Mononuclear cell (primary cell): ENCODE results near the gene CCDC85C. TPM values are rescaled to one million over a fixed set of nuclear protein-coding genes. Genes with fewer than 3 reads are reported as not detected.

Experiments used
- H3K27me3 ChIP-seq: 2 replicates; pipeline ENCODE4 v1.6.0; 2011; ENCODE audit warnings: low read length, control low read depth; ENCODE audit not compliant: insufficient read depth
- H3K4me1 ChIP-seq: 2 replicates; pipeline ENCODE4 v1.5.1; 2011; ENCODE audit warnings: mild to moderate bottlenecking, low read length, control low read depth; ENCODE audit not compliant: insufficient read depth
- H3K4me3 ChIP-seq: 2 replicates; pipeline ENCODE4 v1.5.1; 2011; ENCODE audit warnings: mild to moderate bottlenecking, low read length, moderate library complexity
- H3K9me3 ChIP-seq: 2 replicates; pipeline ENCODE4 v1.5.1; 2011; ENCODE audit warnings: low read depth, mild to moderate bottlenecking, control low read depth, low read length
- total RNA-seq: library from RNA; depleted of rRNA; stranded (reverse); fragments of >200 nt; gene quantifications from one replicate; pipeline ENCODE4 v1.2.3, GENCODE V29; 2012

Gene CCDC85C
- total RNA-seq, 1 donor: 2.9 TPM

DNA sequence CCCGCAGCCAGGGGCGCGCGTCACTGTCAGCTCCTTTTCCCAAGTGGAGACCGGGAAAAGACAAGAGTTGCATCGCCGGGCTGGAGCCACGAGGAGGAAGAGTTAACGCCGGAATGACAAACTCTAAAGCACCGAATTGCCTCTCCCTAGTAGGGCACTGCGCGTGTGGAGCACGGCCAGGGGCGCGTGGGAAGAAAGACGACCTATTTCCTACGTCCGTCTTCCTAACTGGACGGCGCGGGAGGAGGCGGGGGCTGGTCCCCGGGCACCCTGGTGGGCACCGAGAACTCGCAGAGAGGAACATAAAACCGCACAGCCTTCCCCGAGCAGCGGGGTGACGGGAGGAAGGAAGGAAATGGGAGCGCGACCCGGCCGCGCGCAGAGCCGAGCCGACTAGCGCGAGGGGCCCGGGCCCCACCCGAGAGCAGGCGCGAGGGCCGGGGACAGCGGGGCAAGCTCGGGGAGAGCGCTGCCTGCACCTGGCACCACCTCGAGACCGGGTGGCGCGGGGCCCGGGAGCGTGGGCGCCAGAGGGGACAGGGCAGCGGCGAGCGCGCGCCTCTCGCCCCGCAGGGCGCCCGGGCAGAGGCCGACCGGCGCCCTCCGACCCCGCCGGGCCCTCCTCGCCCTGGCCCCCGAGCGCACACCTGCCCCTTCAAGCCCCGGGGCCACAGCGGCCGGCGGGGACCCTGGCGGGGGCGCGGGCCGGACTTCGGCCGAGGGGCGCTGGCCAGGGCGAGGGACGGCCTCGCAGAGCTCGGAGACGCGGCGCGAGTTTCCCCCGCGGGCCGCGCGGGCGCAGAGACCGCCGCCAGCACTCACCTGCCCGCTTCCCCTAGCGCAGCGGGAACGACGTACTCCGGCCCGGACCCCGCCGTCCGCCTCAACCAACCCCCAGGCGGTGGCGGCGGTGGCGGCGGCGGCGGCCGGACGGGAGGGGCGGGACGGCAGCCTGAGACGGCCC lies 123.8 kb downstream of the CCDC85C start, which contains the start of gene SETD3:
SETD3 (minus strand) TSS at position 954 of the 964 bp plus-strand sequence. CDS start 15,054 bp downstream, outside the sequence.
- Histone ChIP-seq H3K4me1 (peaks cover 46% of the 10 kb centered on the region), H3K27me3 (no peaks in the 10 kb centered on the region), H3K9me3 (no peaks in the 10 kb centered on the region), H3K4me3 (peak within 1 kb of the TSS; percentile 97)

DNA sequence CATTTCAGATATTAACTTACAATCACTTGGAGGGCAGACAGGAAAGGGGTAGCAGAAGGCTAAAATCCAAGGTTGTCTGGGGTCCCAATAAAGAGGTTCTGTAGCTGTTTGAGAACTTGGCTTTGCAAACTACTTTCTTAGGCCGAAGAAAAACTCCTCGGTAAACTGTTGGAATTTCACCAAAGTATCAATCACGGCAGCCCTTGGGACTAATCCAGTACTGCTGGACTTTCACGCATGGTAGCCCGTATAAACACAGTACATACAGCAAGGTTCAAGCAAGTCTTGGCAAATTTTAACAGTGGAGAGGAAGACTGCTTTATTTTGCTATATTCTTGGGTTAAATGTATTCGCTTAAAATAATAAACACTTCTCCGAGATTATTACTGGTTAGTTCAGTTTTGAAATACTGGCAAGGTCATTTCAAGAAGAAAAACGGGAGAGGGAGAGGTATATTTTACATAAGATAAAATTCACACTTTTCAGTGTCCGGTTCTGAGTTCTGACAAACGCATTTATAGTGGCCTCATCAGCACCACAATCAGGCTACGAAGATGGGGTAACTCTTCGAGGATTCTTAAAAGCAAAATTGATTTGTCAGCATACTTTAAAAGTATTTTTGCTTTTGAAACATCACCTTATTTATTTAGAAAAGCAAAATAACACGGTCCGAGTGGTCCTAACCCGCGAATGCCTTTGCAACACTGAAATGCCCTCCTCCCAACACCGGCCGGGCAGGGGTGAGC lies 124.7 kb downstream of the CCDC85C start:
- H3K4me3 ChIP-seq: peak overlapping the region; percentile 97
- no peaks in the 10 kb centered on the region for H3K9me3 ChIP-seq
- H3K4me1 ChIP-seq: peaks cover 49% of the 10 kb centered on the region
- H3K27me3 ChIP-seq: no peaks in the 10 kb centered on the region

- H3K4me3 ChIP-seq: no peak overlapping the region
- no peaks in the 10 kb centered on the region for H3K9me3 ChIP-seq
- H3K4me1 ChIP-seq: peaks cover 45% of the 10 kb centered on the region
- no peaks in the 10 kb centered on the region for H3K27me3 ChIP-seq
These were observed 125.9 kb downstream of the CCDC85C start for GRCh38 chr14:99478128-99478527.

DNA sequence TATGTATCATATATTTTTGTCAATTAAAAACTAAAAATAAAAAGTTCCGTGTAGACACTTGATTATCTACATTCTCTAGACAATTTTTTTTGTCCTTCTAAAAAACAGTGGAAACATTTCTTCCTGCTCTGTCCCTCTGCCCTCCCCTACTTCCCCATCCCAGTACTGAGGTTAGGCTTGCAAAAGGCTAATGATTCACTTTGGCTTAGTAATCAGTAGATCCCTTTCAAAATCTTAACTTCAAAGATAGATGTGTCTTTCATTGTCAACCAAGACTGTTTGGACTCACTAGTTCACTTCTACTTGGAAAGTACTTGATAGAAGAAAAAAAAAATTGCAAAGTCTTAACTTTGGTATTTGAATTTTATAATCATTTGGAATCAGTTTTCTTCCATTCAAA lies 127.1 kb downstream of the CCDC85C start:
- Histone ChIP-seq H3K4me1 (peaks cover 33% of the 10 kb centered on the region), H3K9me3 (no peaks in the 10 kb centered on the region), H3K4me3 (no peak overlapping the region), H3K27me3 (no peaks in the 10 kb centered on the region)

DNA sequence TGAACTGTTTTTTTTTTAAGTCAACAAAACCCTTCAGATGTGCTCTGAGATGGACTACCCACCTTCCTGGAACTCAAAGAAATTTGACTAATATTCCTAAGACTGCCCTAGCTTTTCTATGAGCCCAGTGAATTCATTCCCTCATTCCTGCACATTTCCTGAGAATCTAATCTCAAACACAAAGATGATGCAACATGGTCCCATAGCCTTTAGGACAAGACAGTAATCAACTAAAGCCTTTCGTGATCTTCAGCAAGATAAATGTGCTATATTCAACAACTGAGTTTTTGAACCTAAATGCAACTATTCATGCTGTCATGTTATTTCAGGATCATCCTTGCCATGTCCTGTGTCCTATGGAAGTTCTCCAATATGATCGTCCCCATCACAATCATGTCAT lies 128.3 kb downstream of the CCDC85C start:
- Histone ChIP-seq H3K27me3 (no peaks in the 10 kb centered on the region), H3K9me3 (no peaks in the 10 kb centered on the region), H3K4me3 (no peak overlapping the region), H3K4me1 (peaks cover 32% of the 10 kb centered on the region)

GRCh38 chr14:99475179-99475578 lies 128.8 kb downstream of the CCDC85C start:
- Histone ChIP-seq H3K4me3 (no peak overlapping the region), H3K4me1 (peaks cover 32% of the 10 kb centered on the region), H3K27me3 (no peaks in the 10 kb centered on the region), H3K9me3 (no peaks in the 10 kb centered on the region)

- Histone ChIP-seq H3K4me1 (peaks cover 21% of the 10 kb centered on the region), H3K9me3 (no peaks in the 10 kb centered on the region), H3K4me3 (no peak overlapping the region), H3K27me3 (no peaks in the 10 kb centered on the region)
These were observed 130.5 kb downstream of the CCDC85C start for GRCh38 chr14:99473458-99473857.

DNA sequence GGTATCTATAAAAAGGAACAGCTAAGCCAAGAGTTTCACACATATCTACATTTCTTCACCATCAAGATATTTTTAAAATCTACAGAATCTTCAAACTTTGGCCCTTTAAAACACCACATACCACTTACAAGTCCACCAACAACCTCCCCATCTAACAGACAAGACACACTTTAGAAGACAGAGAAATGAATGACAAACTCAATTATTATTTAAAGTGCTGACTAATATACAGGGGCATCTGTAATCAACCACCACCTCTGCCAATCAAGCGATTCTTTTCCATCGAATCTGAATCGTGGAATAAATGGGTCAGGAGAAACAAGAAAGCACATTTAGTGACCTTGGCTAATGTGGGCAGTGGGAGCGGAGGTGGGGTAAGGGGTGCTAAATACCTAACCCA lies 131.1 kb downstream of the CCDC85C start:
- Histone ChIP-seq H3K4me3 (no peak overlapping the region), H3K27me3 (no peaks in the 10 kb centered on the region), H3K9me3 (no peaks in the 10 kb centered on the region), H3K4me1 (peaks cover 19% of the 10 kb centered on the region)

DNA sequence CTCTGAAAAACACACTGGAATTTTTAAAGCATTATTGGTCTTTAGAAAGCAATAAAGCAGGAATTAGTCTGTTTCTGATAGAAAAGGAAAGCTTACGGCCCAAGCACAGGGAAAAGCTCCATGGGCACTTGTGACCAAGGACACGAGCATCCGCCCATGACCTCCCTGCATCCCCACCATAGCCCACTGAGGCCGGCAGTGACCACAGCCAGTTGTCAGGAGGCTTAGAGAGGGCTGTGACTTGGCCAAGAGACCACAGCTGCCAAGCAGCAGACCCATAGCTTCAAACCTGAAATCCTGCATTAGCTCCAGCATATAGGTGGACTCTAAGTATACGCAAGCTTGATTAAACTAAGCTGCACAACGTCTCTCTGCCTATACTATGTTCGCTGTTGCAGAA lies 132.3 kb downstream of the CCDC85C start:
- Histone ChIP-seq H3K9me3 (no peaks in the 10 kb centered on the region), H3K4me3 (no peak overlapping the region), H3K27me3 (no peaks in the 10 kb centered on the region), H3K4me1 (peaks cover 20% of the 10 kb centered on the region)

- no peaks in the 10 kb centered on the region for H3K27me3 ChIP-seq
- peaks cover 15% of the 10 kb centered on the region for H3K4me1 ChIP-seq
- H3K4me3 ChIP-seq: no peak overlapping the region
- H3K9me3 ChIP-seq: no peaks in the 10 kb centered on the region
These were observed 135.0 kb downstream of the CCDC85C start for GRCh38 chr14:99468836-99469592.

GRCh38 chr14:99468081-99468480 lies 135.9 kb downstream of the CCDC85C start:
- H3K9me3 ChIP-seq: no peaks in the 10 kb centered on the region
- no peak overlapping the region for H3K4me3 ChIP-seq
- H3K27me3 ChIP-seq: no peaks in the 10 kb centered on the region
- peaks cover 15% of the 10 kb centered on the region for H3K4me1 ChIP-seq

- H3K4me1 ChIP-seq: peaks cover 16% of the 10 kb centered on the region
- no peaks in the 10 kb centered on the region for H3K9me3 ChIP-seq
- no peak overlapping the region for H3K4me3 ChIP-seq
- no peaks in the 10 kb centered on the region for H3K27me3 ChIP-seq
These were observed 136.5 kb downstream of the CCDC85C start for GRCh38 chr14:99467336-99468078.

DNA sequence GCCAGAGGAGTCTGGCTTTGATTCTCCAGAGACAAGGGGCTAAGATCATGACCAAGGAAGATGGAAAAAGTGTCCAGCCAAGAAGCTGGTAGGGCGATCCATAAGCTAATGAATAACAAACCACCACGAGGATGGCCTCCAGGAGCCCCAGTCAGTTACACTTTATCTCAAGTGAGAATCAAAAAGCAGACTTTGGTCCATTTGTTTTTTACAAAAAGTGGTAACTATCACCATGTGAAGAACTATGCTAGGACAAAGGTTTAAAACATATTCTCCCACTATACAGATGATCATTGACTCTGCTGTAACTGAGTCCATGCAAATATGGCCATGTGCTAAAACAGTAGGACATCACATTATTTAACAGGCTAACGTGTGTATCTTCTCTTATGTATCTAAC lies 137.2 kb downstream of the CCDC85C start:
- Histone ChIP-seq H3K4me3 (no peak overlapping the region), H3K4me1 (peaks cover 19% of the 10 kb centered on the region), H3K9me3 (no peaks in the 10 kb centered on the region), H3K27me3 (no peaks in the 10 kb centered on the region)

GRCh38 chr14:99465288-99465687 lies 138.7 kb downstream of the CCDC85C start:
- H3K27me3 ChIP-seq: no peaks in the 10 kb centered on the region

More at GRCh38 chr14:99465288-99465687, 138.7 kb downstream of the CCDC85C start:
- H3K9me3 ChIP-seq: no peaks in the 10 kb centered on the region
- H3K4me3 ChIP-seq: no peak overlapping the region
- peaks cover 19% of the 10 kb centered on the region for H3K4me1 ChIP-seq
